CD8-positive, alpha-beta memory T cell (primary cell): ENCODE measurements around the gene DOK6. TPM values are rescaled to one million over a fixed set of nuclear protein-coding genes. Genes with fewer than 3 reads are reported as not detected.

Experiments
- CTCF ChIA-PET: fragments of 350-600 bp; sonication (Branson Sonifier 250); formaldehyde crosslinking; loops from one replicate; lab custom pipeline; 2021; ENCODE audit warnings: antibody characterized with exemption; lab: Charles Lee
- POLR2A ChIA-PET: fragments of 350-600 bp; sonication (Branson Sonifier 250); formaldehyde crosslinking; loops from one replicate; lab custom pipeline; 2021; ENCODE audit warnings: antibody characterized with exemption; lab: Charles Lee
- DNase-seq, 5 donors: peaks; one replicate each; pipeline versions ENCODE4 v3.0.0 to v3.0.0-alpha.2; 2020 to 2022; ENCODE audit warnings: mixed read lengths in 1 of 5
- H3K27ac ChIP-seq: one replicate; pipeline ENCODE4 v1.7.0; 2013; ENCODE audit warnings: low read depth, mild to moderate bottlenecking, low read length, moderate library complexity
- H3K27me3 ChIP-seq: 2 replicates; pipeline ENCODE4 v1.7.0; 2013; ENCODE audit warnings: low read length, mild to moderate bottlenecking; ENCODE audit not compliant: insufficient read depth, poor library complexity, severe bottlenecking
- H3K36me3 ChIP-seq: 2 replicates; pipeline ENCODE4 v1.7.0; 2013; ENCODE audit warnings: mild to moderate bottlenecking, low read length, moderate library complexity; ENCODE audit not compliant: insufficient read depth
- H3K4me1 ChIP-seq: 2 replicates; pipeline ENCODE4 v1.7.0; 2013; ENCODE audit warnings: mild to moderate bottlenecking, low read length, moderate library complexity; ENCODE audit not compliant: insufficient read depth
- H3K4me3 ChIP-seq: 2 replicates; pipeline ENCODE4 v1.7.0; 2013; ENCODE audit warnings: mild to moderate bottlenecking, low read length
- H3K9me3 ChIP-seq: 2 replicates; pipeline ENCODE4 v1.7.0; 2013; ENCODE audit warnings: mild to moderate bottlenecking, low read length
- H3K27ac Mint-ChIP-seq, 8 donors: one replicate each; pipeline ENCODE4 v1.8.0; 2020 to 2021; ENCODE audit warnings: mixed read lengths in 8 of 8, mild to moderate bottlenecking in 6 of 8, inconsistent platforms in 3 of 8, moderate library complexity in 3 of 8
- H3K27me3 Mint-ChIP-seq, 2 donors: one replicate each; pipeline ENCODE4 v1.8.0; 2020 to 2021; ENCODE audit warnings: mixed read lengths in 2 of 2, mild to moderate bottlenecking in 1 of 2, moderate library complexity in 1 of 2
- H3K36me3 Mint-ChIP-seq, 3 donors: one replicate each; pipeline ENCODE4 v1.8.0; 2020 to 2021; ENCODE audit warnings: mixed read lengths in 3 of 3, inconsistent platforms in 1 of 3, mild to moderate bottlenecking in 1 of 3
- H3K4me1 Mint-ChIP-seq, 3 donors: one replicate each; pipeline ENCODE4 v1.8.0; 2020 to 2021; ENCODE audit warnings: mixed read lengths in 3 of 3, inconsistent platforms in 1 of 3, mild to moderate bottlenecking in 1 of 3
- H3K4me3 Mint-ChIP-seq, 7 donors: one replicate each; pipeline ENCODE4 v1.8.0; 2020 to 2021; ENCODE audit warnings: mixed read lengths in 7 of 7, mild to moderate bottlenecking in 6 of 7, moderate library complexity in 4 of 7, inconsistent platforms in 2 of 7
- H3K9me3 Mint-ChIP-seq, 5 donors: one replicate each; pipeline ENCODE4 v1.8.0; 2020 to 2022; ENCODE audit warnings: mixed read lengths in 5 of 5, mild to moderate bottlenecking in 3 of 5, moderate library complexity in 2 of 5, inconsistent platforms in 1 of 5
- polyA plus RNA-seq: library from polyadenylated mRNA; unstranded; fragments of 300-500 nt; fragmentation: Illumina TruSeq; gene quantifications from one replicate; pipeline ENCODE4 v1.2.3, GENCODE V29; 2021
- total RNA-seq, 2 experiments: library from RNA; stranded (reverse); gene quantifications; one replicate each; pipeline ENCODE4 v1.2.3, GENCODE V29; 2021

Gene DOK6
- total and polyA plus RNA-seq, 3 experiments from 2014 or later: 0.13 TPM; not detected in 2

- CTCF ChIA-PET: no interaction called here
- H3K27me3 Mint-ChIP-seq: peaks cover 1 to 3% of the 10 kb centered on the region in 2 donors
Measured at GRCh38 chr18:69523582-69523981, 122.9 kb downstream of the DOK6 start.

GRCh38 chr18:69528435-69528834 is 127.7 kb downstream of the DOK6 start:
- no peaks in the 10 kb centered on the region for H3K4me1 Mint-ChIP-seq
- Histone ChIP-seq H3K27ac (no peak overlapping the region), H3K27me3 (no peaks in the 10 kb centered on the region), H3K4me1 (no peaks in the 10 kb centered on the region), H3K36me3 (no peaks in the 10 kb centered on the region), H3K4me3 (no peak overlapping the region), H3K9me3 (no peaks in the 10 kb centered on the region)
- no peak overlapping the region for H3K27ac Mint-ChIP-seq
- DNase-seq: no peak
- peaks cover 0 to 1% of the 10 kb centered on the region in 2 donors for H3K27me3 Mint-ChIP-seq
- no peaks in the 10 kb centered on the region for H3K36me3 Mint-ChIP-seq
- no peak overlapping the region for H3K4me3 Mint-ChIP-seq
- ChIA-PET POLR2A (no interaction called here), CTCF (no interaction called here)
- no peaks in the 10 kb centered on the region for H3K9me3 Mint-ChIP-seq

More at GRCh38 chr18:69523582-69523981, 122.9 kb downstream of the DOK6 start:
- no peak overlapping the region for H3K27ac ChIP-seq
- POLR2A ChIA-PET: no interaction called here
- Mint-ChIP-seq H3K4me3 (no peak overlapping the region), H3K36me3 (no peaks in the 10 kb centered on the region), H3K4me1 (no peaks in the 10 kb centered on the region), H3K9me3 (no peaks in the 10 kb centered on the region), H3K27ac (no peak overlapping the region)
- no peaks in the 10 kb centered on the region for H3K4me1 ChIP-seq
- H3K4me3 ChIP-seq: no peak overlapping the region
- no peak for DNase-seq
- H3K27me3 ChIP-seq: no peaks in the 10 kb centered on the region
- no peaks in the 10 kb centered on the region for H3K36me3 ChIP-seq
- no peaks in the 10 kb centered on the region for H3K9me3 ChIP-seq

- no peak overlapping the region for H3K4me3 Mint-ChIP-seq
- no peaks in the 10 kb centered on the region for H3K4me1 Mint-ChIP-seq
- H3K9me3 Mint-ChIP-seq: no peaks in the 10 kb centered on the region
- H3K4me1 ChIP-seq: no peaks in the 10 kb centered on the region
- H3K4me3 ChIP-seq: no peak overlapping the region
- ChIA-PET CTCF (no interaction called here), POLR2A (no interaction called here)
- H3K9me3 ChIP-seq: no peaks in the 10 kb centered on the region
- peaks cover 0 to 1% of the 10 kb centered on the region in 2 donors for H3K27me3 Mint-ChIP-seq
- no peaks in the 10 kb centered on the region for H3K36me3 Mint-ChIP-seq
- H3K27me3 ChIP-seq: no peaks in the 10 kb centered on the region
- H3K36me3 ChIP-seq: no peaks in the 10 kb centered on the region
- H3K27ac ChIP-seq: no peak overlapping the region
- no peak overlapping the region for H3K27ac Mint-ChIP-seq
- no peak for DNase-seq
Measured at GRCh38 chr18:69529151-69529550, 128.5 kb downstream of the DOK6 start.

DNA sequence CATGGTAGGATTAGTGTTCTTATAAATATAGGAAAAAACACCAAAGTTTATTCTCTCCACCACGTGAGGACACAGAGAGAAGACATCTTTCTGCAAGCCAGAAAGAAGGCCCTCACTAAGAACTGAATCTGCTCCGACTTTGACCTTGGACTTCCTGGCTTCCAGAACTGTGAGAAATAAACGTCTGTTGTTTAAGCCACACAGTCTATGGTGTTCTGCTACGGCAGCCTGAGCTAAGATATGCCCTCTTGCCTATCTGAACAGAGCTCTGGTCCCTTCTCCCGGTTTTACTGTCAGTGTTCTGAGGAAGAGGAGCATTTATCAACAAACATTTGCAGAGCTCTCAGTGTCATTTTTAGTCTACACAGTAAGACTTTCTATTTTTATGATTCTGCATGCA is 131.3 kb downstream of the DOK6 start:
- ChIA-PET CTCF (no interaction called here), POLR2A (no interaction called here)
- H3K27me3 ChIP-seq: no peaks in the 10 kb centered on the region
- H3K27me3 Mint-ChIP-seq: no peaks in the 10 kb centered on the region
- no peaks in the 10 kb centered on the region for H3K9me3 ChIP-seq
- no peaks in the 10 kb centered on the region for H3K36me3 Mint-ChIP-seq
- no peaks in the 10 kb centered on the region for H3K36me3 ChIP-seq
- no peak overlapping the region for H3K27ac ChIP-seq
- no peaks in the 10 kb centered on the region for H3K4me1 ChIP-seq
- no peak for DNase-seq
- no peaks in the 10 kb centered on the region for H3K9me3 Mint-ChIP-seq
- no peak overlapping the region for H3K4me3 Mint-ChIP-seq
- H3K4me1 Mint-ChIP-seq: no peaks in the 10 kb centered on the region
- no peak overlapping the region for H3K4me3 ChIP-seq
- no peak overlapping the region for H3K27ac Mint-ChIP-seq

DNA sequence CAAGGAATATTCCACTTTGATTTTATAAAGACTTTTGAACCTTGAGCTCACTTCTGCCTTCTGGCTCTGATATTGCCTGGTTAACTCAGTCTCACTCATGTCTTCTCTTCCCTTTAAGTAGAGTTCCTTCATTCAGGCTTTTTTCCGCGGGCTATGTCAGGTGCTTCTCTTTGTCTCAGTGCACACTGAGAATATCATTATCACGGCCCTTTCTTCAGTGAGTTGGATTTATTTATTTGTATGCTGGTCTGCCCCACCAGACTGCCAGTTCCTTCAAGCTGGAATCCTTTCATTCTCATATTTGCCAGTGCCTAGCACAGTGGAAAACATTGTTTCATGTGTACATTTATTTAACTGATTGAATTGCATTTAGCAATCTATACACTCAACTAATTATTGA is 136.5 kb downstream of the DOK6 start:
- H3K27me3 Mint-ChIP-seq: peaks cover 0 to 18% of the 10 kb centered on the region in 2 donors

DNA sequence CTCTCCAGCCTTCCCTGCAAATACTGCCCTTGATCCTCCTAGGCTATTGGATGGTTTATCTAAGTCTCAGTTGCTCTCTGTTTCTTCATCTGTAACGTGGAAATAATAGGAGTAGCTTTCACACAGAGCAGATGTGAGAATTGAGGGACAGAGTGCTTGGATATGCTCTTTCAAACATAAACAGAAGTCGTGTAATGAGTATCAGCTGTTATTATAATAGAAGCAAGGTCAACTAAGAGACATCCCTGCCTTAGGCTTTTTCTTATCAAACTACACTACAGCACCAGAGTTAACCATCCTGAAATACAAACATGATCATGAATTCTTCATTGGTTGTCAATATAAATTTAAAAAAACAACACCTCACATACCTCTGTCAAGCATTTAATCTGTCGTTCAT is 138.2 kb downstream of the DOK6 start:
- ChIA-PET CTCF (no interaction called here), POLR2A (no interaction called here)
- Histone ChIP-seq H3K36me3 (no peaks in the 10 kb centered on the region), H3K9me3 (no peaks in the 10 kb centered on the region), H3K27me3 (no peaks in the 10 kb centered on the region), H3K4me3 (no peak overlapping the region), H3K27ac (no peak overlapping the region), H3K4me1 (no peaks in the 10 kb centered on the region)
- Mint-ChIP-seq H3K27me3 (peaks cover 2 to 21% of the 10 kb centered on the region in 2 donors), H3K9me3 (no peaks in the 10 kb centered on the region), H3K27ac (no peak overlapping the region), H3K4me3 (no peak overlapping the region), H3K4me1 (no peaks in the 10 kb centered on the region), H3K36me3 (no peaks in the 10 kb centered on the region)
- DNase-seq: no peak

More for the DNA sequence above, 136.5 kb downstream of the DOK6 start:
- H3K36me3 ChIP-seq: no peaks in the 10 kb centered on the region
- ChIA-PET POLR2A (no interaction called here), CTCF (no interaction called here)
- H3K9me3 Mint-ChIP-seq: no peaks in the 10 kb centered on the region
- no peak overlapping the region for H3K27ac Mint-ChIP-seq
- no peaks in the 10 kb centered on the region for H3K4me1 Mint-ChIP-seq
- H3K4me1 ChIP-seq: no peaks in the 10 kb centered on the region
- no peaks in the 10 kb centered on the region for H3K9me3 ChIP-seq
- no peak for DNase-seq
- H3K27me3 ChIP-seq: no peaks in the 10 kb centered on the region
- no peak overlapping the region for H3K27ac ChIP-seq
- no peak overlapping the region for H3K4me3 Mint-ChIP-seq
- no peak overlapping the region for H3K4me3 ChIP-seq
- H3K36me3 Mint-ChIP-seq: no peaks in the 10 kb centered on the region

- no peak overlapping the region for H3K27ac ChIP-seq
- H3K27me3 ChIP-seq: no peaks in the 10 kb centered on the region
- H3K4me3 Mint-ChIP-seq: no peak overlapping the region
- no peaks in the 10 kb centered on the region for H3K36me3 ChIP-seq
- ChIA-PET POLR2A (no interaction called here), CTCF (no interaction called here)
- H3K4me3 ChIP-seq: no peak overlapping the region
- no peaks in the 10 kb centered on the region for H3K4me1 Mint-ChIP-seq
- H3K9me3 ChIP-seq: no peaks in the 10 kb centered on the region
- no peak for DNase-seq
- H3K27ac Mint-ChIP-seq: no peak overlapping the region
- no peaks in the 10 kb centered on the region for H3K4me1 ChIP-seq
- no peaks in the 10 kb centered on the region for H3K36me3 Mint-ChIP-seq
- peaks cover 2 to 21% of the 10 kb centered on the region in 2 donors for H3K27me3 Mint-ChIP-seq
- no peaks in the 10 kb centered on the region for H3K9me3 Mint-ChIP-seq
Measured at GRCh38 chr18:69539404-69539803, 138.7 kb downstream of the DOK6 start.

- no peak overlapping the region for H3K27ac Mint-ChIP-seq
- H3K9me3 Mint-ChIP-seq: no peaks in the 10 kb centered on the region
- Histone ChIP-seq H3K4me1 (no peaks in the 10 kb centered on the region), H3K27me3 (no peaks in the 10 kb centered on the region), H3K27ac (no peak overlapping the region), H3K36me3 (no peaks in the 10 kb centered on the region), H3K9me3 (no peaks in the 10 kb centered on the region), H3K4me3 (no peak overlapping the region)
- H3K4me1 Mint-ChIP-seq: no peaks in the 10 kb centered on the region
- no peak overlapping the region for H3K4me3 Mint-ChIP-seq
- H3K27me3 Mint-ChIP-seq: peaks cover 4 to 15% of the 10 kb centered on the region in 2 donors
- ChIA-PET POLR2A (no interaction called here), CTCF (no interaction called here)
- DNase-seq: no peak
- H3K36me3 Mint-ChIP-seq: no peaks in the 10 kb centered on the region
Measured at GRCh38 chr18:69556228-69556627, 155.5 kb downstream of the DOK6 start.

- no peaks in the 10 kb centered on the region for H3K27me3 ChIP-seq
- peaks cover 0 to 2% (median 0%) of the 10 kb centered on the region in 5 donors for H3K9me3 Mint-ChIP-seq
- H3K36me3 ChIP-seq: no peaks in the 10 kb centered on the region
- peaks cover 0 to 2% (median 0%) of the 10 kb centered on the region in 3 donors for H3K36me3 Mint-ChIP-seq
- no peaks in the 10 kb centered on the region for H3K4me1 ChIP-seq
- no peak for DNase-seq
- no peaks in the 10 kb centered on the region for H3K9me3 ChIP-seq
- no peak overlapping the region for H3K4me3 ChIP-seq
- peaks cover 4 to 15% of the 10 kb centered on the region in 2 donors for H3K27me3 Mint-ChIP-seq
- no peak overlapping the region for H3K27ac ChIP-seq
- ChIA-PET POLR2A (no interaction called here), CTCF (no interaction called here)
- no peak overlapping the region for H3K4me3 Mint-ChIP-seq
- no peak overlapping the region for H3K27ac Mint-ChIP-seq
- no peaks in the 10 kb centered on the region for H3K4me1 Mint-ChIP-seq
Measured at GRCh38 chr18:69557282-69557681, 156.6 kb downstream of the DOK6 start.
